ENCODE measurements around the gene TSPO. TPM values are rescaled to one million over a fixed set of nuclear protein-coding genes. Genes with fewer than 3 reads are reported as not detected.

The TSPO gene
- polyA plus RNA-seq, 1 experiment = 313 TPM

GRCh38 chr22:43207386-43207785 is 56.0 kb downstream of the TSPO start:
- POLR2A ChIA-PET = no interaction called here
- CTCF ChIA-PET = interaction anchor here (1.2 to 1.3 kb wide), 2 partner anchors 20 to 63 kb away, joined by 3 to 4 read pairs; no protein-coding TSS in a partner anchor

DNA sequence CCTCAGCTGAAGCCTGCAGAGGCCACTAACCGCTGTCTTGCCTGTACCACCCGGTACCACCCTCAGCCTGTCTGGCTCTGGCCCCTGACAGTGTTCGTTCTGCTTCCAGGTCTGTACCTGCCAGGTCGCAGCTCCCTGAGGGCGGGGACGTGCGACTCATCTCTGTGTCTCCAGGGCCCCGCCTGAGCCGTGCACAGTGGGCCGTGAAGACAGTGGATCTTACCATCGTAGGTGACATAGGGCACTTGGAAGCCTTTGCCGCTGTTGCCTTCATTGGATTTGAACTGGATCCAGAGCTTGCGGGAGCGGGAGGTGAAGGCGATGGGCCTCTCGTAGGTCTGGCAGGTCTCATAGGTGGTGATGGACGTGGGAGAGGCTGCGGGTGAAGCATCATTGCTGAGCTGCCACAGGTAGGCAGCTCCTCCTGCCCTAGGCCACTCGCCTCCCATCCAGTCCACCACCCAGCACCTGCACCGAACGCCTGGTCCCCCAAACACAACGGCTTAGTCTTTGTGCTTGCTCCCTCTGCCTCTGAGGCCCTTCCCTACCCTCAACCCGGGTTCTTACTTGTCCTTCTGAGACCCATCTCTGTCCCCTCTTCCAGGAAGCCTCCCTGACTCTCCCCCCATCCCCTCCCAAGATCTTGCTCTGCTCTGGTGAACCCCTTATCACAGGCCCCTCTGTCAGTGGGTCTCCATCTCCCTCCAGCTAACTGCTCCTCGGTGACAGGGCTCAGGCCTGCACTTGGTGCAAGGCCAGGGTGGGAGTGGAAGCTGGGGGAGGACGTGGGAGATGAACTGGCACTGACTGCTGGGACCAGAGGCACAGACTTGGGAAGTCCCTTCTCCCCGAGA is 56.7 kb downstream of the TSPO start:
- no peak overlapping the region for H3K4me3 ChIP-seq (ENCODE audit: low read depth, low read length)
- TF ChIP-seq, protein P1, sequence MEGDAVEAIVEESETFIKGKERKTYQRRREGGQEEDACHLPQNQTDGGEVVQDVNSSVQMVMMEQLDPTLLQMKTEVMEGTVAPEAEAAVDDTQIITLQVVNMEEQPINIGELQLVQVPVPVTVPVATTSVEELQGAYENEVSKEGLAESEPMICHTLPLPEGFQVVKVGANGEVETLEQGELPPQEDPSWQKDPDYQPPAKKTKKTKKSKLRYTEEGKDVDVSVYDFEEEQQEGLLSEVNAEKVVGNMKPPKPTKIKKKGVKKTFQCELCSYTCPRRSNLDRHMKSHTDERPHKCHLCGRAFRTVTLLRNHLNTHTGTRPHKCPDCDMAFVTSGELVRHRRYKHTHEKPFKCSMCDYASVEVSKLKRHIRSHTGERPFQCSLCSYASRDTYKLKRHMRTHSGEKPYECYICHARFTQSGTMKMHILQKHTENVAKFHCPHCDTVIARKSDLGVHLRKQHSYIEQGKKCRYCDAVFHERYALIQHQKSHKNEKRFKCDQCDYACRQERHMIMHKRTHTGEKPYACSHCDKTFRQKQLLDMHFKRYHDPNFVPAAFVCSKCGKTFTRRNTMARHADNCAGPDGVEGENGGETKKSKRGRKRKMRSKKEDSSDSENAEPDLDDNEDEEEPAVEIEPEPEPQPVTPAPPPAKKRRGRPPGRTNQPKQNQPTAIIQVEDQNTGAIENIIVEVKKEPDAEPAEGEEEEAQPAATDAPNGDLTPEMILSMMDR (IDR thresholded peaks at IDR 0.05; ENCODE audit: insufficient read depth, low read depth, low read length) = no peak
- ChIA-PET POLR2A (no interaction called here), CTCF (interaction anchor here (1.2 to 1.3 kb wide), 2 partner anchors 20 to 62 kb away, joined by 3 to 4 read pairs; no protein-coding TSS in a partner anchor)
- no peak for DNase-seq (ENCODE audit: low read depth)
- no peaks in the 10 kb centered on the region for H3K36me3 ChIP-seq (ENCODE audit: control insufficient read depth, insufficient read depth, low read length)
- no peaks in the 10 kb centered on the region; the same call in 1 of the 2 replicates for H3K27me3 ChIP-seq (ENCODE audit: control insufficient read depth, insufficient read depth, low read length)

More at GRCh38 chr22:43207386-43207785, 56.0 kb downstream of the TSPO start:
- no peak for DNase-seq (ENCODE audit: low read depth)
- TF ChIP-seq, protein P1 (IDR thresholded peaks at IDR 0.05; ENCODE audit: insufficient read depth, low read depth, low read length) = no peak
- Histone ChIP-seq H3K27me3 (ENCODE audit: control insufficient read depth, insufficient read depth, low read length) (no peaks in the 10 kb centered on the region; the same call in none of the 2 replicates), H3K4me3 (ENCODE audit: low read depth, low read length) (no peak overlapping the region), H3K36me3 (ENCODE audit: control insufficient read depth, insufficient read depth, low read length) (no peaks in the 10 kb centered on the region)

DNA sequence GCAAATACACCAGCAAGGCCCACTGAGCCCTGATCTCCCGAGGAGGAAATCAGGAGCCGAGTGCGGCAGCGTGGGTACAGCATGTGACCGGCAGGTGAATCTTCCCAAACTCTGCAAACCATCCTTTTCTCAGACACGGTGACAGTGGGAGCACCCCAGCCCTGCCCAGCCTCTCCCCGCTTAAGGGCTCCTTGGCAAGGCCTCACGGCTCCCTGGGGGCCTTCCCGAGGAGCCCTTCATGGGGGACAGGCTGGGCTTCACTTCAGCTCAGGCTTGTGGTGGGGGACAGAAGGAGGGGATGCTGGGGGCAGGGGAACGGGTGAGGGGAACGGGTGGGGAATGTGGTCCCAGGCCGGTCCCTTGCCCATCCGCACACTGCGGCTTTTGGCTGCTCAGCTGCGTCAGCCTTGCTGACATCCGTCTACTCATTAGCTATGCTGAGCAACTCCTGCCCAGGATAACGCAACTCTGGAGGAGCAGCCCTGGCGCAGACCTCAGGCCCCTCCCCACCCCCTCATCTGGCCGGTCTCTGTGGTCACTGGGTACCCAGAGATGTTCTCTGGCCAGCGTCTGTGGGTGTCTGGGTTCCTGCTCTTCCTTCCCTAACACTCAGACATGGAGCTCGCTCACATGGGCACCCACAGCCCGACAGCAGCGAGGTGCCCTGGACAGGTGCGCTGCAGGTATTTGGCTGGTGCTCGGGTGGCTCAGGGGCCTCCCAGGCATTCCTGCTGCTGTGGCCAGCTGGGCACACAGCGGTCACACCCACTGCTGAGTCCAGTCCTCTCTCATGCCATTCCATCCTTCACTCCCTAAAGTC is 57.6 kb downstream of the TSPO start:
- POLR2A ChIA-PET = no interaction called here
- no peaks in the 10 kb centered on the region; the same call in 1 of the 2 replicates for H3K27me3 ChIP-seq (ENCODE audit: control insufficient read depth, insufficient read depth, low read length)
- CTCF ChIA-PET = interaction anchor here (1.3 kb wide), 1 partner anchor 21 kb away, joined by 4 read pairs; no protein-coding TSS in a partner anchor
- TF ChIP-seq, protein P1 (IDR thresholded peaks at IDR 0.05; ENCODE audit: insufficient read depth, low read depth, low read length) = no peak
- no peak for DNase-seq (ENCODE audit: low read depth)
- H3K36me3 ChIP-seq (ENCODE audit: control insufficient read depth, insufficient read depth, low read length) = no peaks in the 10 kb centered on the region
- H3K4me3 ChIP-seq (ENCODE audit: low read depth, low read length) = no peak overlapping the region

DNA sequence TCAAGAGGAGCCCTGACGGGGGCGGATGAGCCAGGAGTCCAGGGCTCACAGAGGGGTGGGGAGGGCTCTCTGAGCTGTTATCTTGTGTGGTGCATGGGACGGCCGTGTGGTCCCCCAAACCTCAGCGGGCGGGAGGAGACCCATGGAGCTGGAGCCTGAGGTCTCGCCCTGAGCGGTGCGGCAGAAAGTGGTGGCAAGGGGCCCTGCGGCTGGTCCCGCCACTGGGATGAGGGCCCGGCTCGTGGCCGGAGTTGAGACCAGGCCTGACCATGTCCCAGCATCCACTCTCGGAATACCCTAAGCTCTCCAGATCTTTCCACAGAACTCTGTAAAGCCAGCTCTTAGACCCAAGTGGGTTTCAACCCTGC is 58.1 kb downstream of the TSPO start:
- H3K27me3 ChIP-seq (ENCODE audit: control insufficient read depth, insufficient read depth, low read length) = no peaks in the 10 kb centered on the region; the same call in 1 of the 2 replicates
- TF ChIP-seq, protein P1 (IDR thresholded peaks at IDR 0.05; ENCODE audit: insufficient read depth, low read depth, low read length) = no peak
- H3K36me3 ChIP-seq (ENCODE audit: control insufficient read depth, insufficient read depth, low read length) = no peaks in the 10 kb centered on the region
- ChIA-PET CTCF (no interaction called here), POLR2A (no interaction called here)
- DNase-seq (ENCODE audit: low read depth) = no peak
- H3K4me3 ChIP-seq (ENCODE audit: low read depth, low read length) = no peak overlapping the region

DNA sequence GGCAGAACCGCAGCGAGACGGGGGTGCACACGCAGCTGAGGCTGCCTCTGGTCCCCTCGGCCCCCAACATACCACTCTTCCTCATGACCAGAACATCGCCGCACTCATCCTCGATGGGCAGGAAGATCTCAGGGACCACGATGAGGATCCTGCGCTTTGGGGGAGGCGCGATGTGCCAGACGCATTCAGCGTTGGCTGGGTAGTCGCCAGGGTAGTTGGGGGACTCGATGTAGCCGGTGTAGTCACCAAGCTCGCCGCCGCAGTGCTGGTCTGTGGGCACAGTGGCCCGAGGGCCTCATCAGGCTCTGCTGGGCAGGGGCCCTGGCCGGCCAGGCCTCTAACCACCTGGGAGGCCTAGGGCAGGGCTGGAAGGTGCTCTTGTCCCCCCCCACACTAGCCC is 58.6 kb downstream of the TSPO start:
- H3K27me3 ChIP-seq (ENCODE audit: control insufficient read depth, insufficient read depth, low read length) = no peaks in the 10 kb centered on the region; the same call in 1 of the 2 replicates
- no peak overlapping the region for H3K4me3 ChIP-seq (ENCODE audit: low read depth, low read length)
- no peaks in the 10 kb centered on the region for H3K36me3 ChIP-seq (ENCODE audit: control insufficient read depth, insufficient read depth, low read length)
- TF ChIP-seq, protein P1 (IDR thresholded peaks at IDR 0.05; ENCODE audit: insufficient read depth, low read depth, low read length) = no peak
- CTCF ChIA-PET = no interaction called here
- no peak for DNase-seq (ENCODE audit: low read depth)
- POLR2A ChIA-PET = no interaction called here

All from BJ (cell line).